Activated B cell treated with CpG ODN at 0.5 μM for 24 hours (primary cell): ENCODE results near the gene THAP7. TPM values are rescaled to one million over a fixed set of nuclear protein-coding genes. Genes with fewer than 3 reads are reported as not detected.

Experiments
- ATAC-seq: fragments of 200-7000 bp; cut with Tn5 transposase; one replicate; pipeline ENCODE4 v1.10.0; 2021; ENCODE audit warnings: low read depth, mild to moderate bottlenecking, moderate library complexity
- CTCF ChIA-PET: fragments of 350-600 bp; sonication (Branson Sonifier 250); formaldehyde crosslinking; loops from one replicate; lab custom pipeline; 2021; ENCODE audit warnings: antibody characterized with exemption; lab: Charles Lee
- POLR2A ChIA-PET: fragments of 350-600 bp; sonication (Branson Sonifier 250); formaldehyde crosslinking; loops from one replicate; lab custom pipeline; 2021; ENCODE audit warnings: antibody characterized with exemption; lab: Charles Lee
- DNase-seq: peaks from one replicate; pipeline ENCODE4 v3.0.0; 2022
- H3K27ac Mint-ChIP-seq: one replicate; pipeline ENCODE4 v1.8.0; 2020; ENCODE audit warnings: mixed read lengths
- H3K27me3 Mint-ChIP-seq: one replicate; pipeline ENCODE4 v1.8.0; 2021; ENCODE audit warnings: mixed read lengths
- H3K36me3 Mint-ChIP-seq: one replicate; pipeline ENCODE4 v1.8.0; 2021; ENCODE audit warnings: low read depth, mixed read lengths
- H3K4me1 Mint-ChIP-seq: one replicate; pipeline ENCODE4 v1.8.0; 2021; ENCODE audit warnings: mixed read lengths
- H3K4me3 Mint-ChIP-seq: one replicate; pipeline ENCODE4 v1.8.0; 2020; ENCODE audit warnings: mild to moderate bottlenecking, mixed read lengths
- H3K9me3 Mint-ChIP-seq: one replicate; pipeline ENCODE4 v1.8.0; 2020; ENCODE audit warnings: mixed read lengths
- intact Hi-C: fragments of 100-400 bp; cut with micrococcal nuclease; formaldehyde crosslinking; loops from one replicate; pipeline ENCODE4 v1.15.1; 2024
- total RNA-seq: library from RNA; stranded (reverse); gene quantifications from 2 replicates; pipeline ENCODE4 v1.2.3, GENCODE V29; 2022
- TF ChIP-seq, protein P1 (sequence below): fragments of 200-600 bp; IDR thresholded peaks from one replicate; pipeline ENCODE4 v1.8.0; 2022; ENCODE audit warnings: antibody characterized with exemption, mild to moderate bottlenecking

Gene THAP7
- total RNA-seq, 1 donor from 2014 or later = 27.1 TPM

DNA sequence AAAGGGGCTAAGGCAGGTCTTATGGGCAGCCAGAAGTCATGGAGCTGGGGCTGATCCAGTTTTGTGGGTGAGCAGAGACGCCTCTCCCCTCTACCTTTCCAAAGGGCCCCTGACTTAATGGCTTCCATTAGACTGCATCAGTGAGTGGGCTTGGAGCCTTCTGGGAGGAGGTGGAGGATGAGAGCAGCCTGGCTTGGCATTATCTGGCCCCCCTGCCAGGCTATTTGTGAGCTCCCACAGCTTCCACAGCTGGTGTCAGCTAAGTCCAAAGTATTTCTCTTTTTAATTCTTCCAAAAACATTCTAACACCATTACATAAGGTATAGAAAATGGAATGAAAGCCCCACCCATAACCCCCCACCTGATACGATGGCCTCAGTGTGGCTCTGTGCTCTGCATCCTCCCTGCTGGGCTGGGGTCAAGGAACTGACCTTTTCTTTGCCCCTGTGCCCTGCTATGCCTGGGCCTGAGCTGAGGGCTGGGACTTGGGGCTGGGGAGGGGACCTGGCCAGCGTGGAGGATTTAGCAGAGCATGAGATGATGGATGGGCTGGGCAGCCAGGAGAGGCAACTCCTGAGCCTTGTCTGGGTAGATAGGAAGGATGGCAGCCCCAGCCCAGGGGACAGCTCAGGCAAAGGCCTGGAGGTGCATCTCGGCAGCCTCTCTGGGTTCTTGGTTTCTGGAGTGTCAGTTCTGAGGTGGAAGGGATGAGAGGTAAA is 30.8 kb downstream of the THAP7 start:
- H3K4me3 Mint-ChIP-seq = no peak overlapping the region
- no peaks in the 10 kb centered on the region for H3K9me3 Mint-ChIP-seq
- no peak for DNase-seq
- ChIA-PET CTCF (interaction anchor here (0.7 kb wide), 1 partner anchor 33 kb away, joined by 3 read pairs; no protein-coding TSS in a partner anchor), POLR2A (interaction anchor here (1.2 kb wide), 1 partner anchor 11 kb away, joined by 10 read pairs; the partner anchor contains the start of gene LZTR1)
- ATAC-seq = no peak
- intact Hi-C loops = no loop called here
- TF ChIP-seq, protein P1, sequence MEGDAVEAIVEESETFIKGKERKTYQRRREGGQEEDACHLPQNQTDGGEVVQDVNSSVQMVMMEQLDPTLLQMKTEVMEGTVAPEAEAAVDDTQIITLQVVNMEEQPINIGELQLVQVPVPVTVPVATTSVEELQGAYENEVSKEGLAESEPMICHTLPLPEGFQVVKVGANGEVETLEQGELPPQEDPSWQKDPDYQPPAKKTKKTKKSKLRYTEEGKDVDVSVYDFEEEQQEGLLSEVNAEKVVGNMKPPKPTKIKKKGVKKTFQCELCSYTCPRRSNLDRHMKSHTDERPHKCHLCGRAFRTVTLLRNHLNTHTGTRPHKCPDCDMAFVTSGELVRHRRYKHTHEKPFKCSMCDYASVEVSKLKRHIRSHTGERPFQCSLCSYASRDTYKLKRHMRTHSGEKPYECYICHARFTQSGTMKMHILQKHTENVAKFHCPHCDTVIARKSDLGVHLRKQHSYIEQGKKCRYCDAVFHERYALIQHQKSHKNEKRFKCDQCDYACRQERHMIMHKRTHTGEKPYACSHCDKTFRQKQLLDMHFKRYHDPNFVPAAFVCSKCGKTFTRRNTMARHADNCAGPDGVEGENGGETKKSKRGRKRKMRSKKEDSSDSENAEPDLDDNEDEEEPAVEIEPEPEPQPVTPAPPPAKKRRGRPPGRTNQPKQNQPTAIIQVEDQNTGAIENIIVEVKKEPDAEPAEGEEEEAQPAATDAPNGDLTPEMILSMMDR = no peak
- H3K4me1 Mint-ChIP-seq = peaks cover 42% of the 10 kb centered on the region
- no peaks in the 10 kb centered on the region for H3K27me3 Mint-ChIP-seq
- no peaks in the 10 kb centered on the region for H3K36me3 Mint-ChIP-seq
- peak overlapping the region; percentile 16 for H3K27ac Mint-ChIP-seq

- intact Hi-C loops = loop anchor here (5.0 kb wide), 1 partner anchor 34 kb away; the partner anchor contains the start of gene THAP7
- CTCF ChIA-PET = interaction anchor here (0.6 kb wide), 1 partner anchor 107 kb away, joined by 3 read pairs; no protein-coding TSS in a partner anchor
- H3K4me3 Mint-ChIP-seq = no peak overlapping the region
Measured at GRCh38 chr22:20968281-20968977, 33.5 kb downstream of the THAP7 start.

DNA sequence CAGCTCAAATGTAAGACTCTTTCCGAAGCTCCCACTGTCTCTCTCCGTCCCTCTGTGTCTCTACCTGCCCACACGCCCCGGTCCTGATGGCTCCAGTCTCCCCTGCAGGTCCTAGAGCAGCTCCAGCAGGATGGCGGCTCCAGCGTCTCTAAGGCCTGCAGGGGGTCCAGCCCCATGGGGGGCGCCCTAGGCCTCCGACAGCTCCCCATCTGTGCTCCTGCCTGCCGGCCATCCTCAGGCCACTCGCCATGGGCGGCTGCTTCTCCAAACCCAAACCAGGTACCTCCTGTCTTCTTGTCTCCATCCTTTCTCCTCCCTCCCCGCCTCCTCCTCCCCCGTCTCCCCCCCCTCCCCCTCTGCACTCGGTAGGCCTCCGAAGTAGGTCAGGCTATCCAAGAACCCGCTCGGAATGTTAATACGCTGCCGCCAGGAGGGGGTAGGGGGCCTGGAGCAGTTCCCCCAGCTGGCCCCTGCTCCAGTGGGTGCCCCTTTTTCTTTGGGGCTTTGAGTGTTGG is 34.2 kb downstream of the THAP7 start:
- Mint-ChIP-seq H3K4me1 (peaks cover 58% of the 10 kb centered on the region), H3K36me3 (no peaks in the 10 kb centered on the region), H3K27me3 (no peaks in the 10 kb centered on the region), H3K4me3 (no peak overlapping the region), H3K9me3 (no peaks in the 10 kb centered on the region), H3K27ac (no peak overlapping the region)
- POLR2A ChIA-PET = interaction anchor here (2.0 to 2.3 kb wide), 2 partner anchors 14 to 35 kb away, joined by 4 to 12 read pairs; partner anchors contain the start of gene LZTR1
- DNase-seq = no peak
- CTCF ChIA-PET = interaction anchor here (0.6 to 1.3 kb wide), 2 partner anchors 10 to 107 kb away, joined by 3 read pairs; no protein-coding TSS in a partner anchor
- ATAC-seq = no peak
- TF ChIP-seq, protein P1 = no peak
- intact Hi-C loops = loop anchor here (5.0 kb wide), 1 partner anchor 35 kb away; the partner anchor contains the start of gene THAP7

More at GRCh38 chr22:20968281-20968977, 33.5 kb downstream of the THAP7 start:
- peak overlapping the region; percentile 63 for H3K27ac Mint-ChIP-seq
- H3K9me3 Mint-ChIP-seq = no peaks in the 10 kb centered on the region
- H3K4me1 Mint-ChIP-seq = peaks cover 62% of the 10 kb centered on the region
- H3K27me3 Mint-ChIP-seq = no peaks in the 10 kb centered on the region
- POLR2A ChIA-PET = interaction anchor here (0.6 to 2.3 kb wide), 4 partner anchors 9 to 661 kb away, joined by 3 to 12 read pairs (median 4); partner anchors contain the start of gene LZTR1
- no peak for DNase-seq
- no peaks in the 10 kb centered on the region for H3K36me3 Mint-ChIP-seq
- TF ChIP-seq, protein P1 = no peak
- peak; percentile 73 for ATAC-seq

DNA sequence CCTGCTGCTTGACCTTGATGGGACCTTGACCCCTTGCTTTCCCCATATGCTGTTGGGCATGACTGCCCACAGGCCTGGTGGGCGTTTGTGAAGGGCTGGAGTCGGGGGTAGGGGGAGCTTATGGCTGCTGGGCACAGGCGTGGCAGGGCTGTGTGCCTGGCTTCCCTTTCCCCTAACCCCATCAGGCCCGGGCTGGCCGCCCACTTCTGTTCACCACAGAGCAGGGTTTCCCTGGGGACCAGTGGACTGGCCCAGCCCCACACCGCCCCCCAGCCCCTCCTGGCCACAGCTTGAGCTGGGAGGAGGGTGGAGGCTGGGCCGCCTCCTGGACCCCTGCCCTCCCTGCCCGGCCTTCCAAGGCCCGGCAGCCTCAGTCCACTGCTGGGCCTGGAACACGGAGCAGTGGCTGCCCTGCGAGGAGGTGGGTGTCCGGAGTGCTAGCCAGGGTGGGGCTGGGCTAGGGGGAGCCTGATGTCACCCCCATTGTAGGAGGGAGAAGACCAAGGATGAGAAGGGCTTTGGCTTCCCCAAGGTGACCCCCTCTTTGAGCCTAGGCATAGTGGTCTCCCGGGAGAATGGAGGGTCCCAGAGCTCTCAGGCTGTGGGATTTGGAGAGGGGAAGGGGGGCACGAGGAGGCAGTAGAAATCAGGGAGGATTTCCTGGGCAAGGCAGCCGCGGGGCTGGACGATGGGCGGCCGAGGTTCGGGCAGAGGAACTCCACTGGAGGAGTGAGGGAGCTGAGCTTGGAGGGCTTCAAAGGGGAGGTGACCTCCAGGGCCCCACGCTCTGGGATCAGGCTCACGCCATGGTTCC is 34.8 kb downstream of the THAP7 start, which contains the start of gene AIFM3:
Gene AIFM3 (plus strand): TSS at position 373 of the 814 bp plus-strand sequence. CDS start 690 bp downstream, outside the sequence.
- H3K4me1 Mint-ChIP-seq = peaks cover 51% of the 10 kb centered on the region
- ChIA-PET CTCF (interaction anchor here (1.3 kb wide), 1 partner anchor 11 kb away, joined by 3 read pairs; no protein-coding TSS in a partner anchor), POLR2A (interaction anchor here (2.0 to 2.3 kb wide), 2 partner anchors 15 to 35 kb away, joined by 4 to 12 read pairs; partner anchors contain the start of gene LZTR1)
- intact Hi-C loops = loop anchor here (5.0 kb wide), 1 partner anchor 35 kb away; the partner anchor contains the start of gene THAP7
- no peak within 1 kb of the TSS for H3K27ac Mint-ChIP-seq
- TF ChIP-seq, protein P1 = no peak
- no peaks in the 10 kb centered on the region for H3K36me3 Mint-ChIP-seq
- DNase-seq (no peak), ATAC-seq (no peak)
- H3K4me3 Mint-ChIP-seq = no peak within 1 kb of the TSS
- H3K27me3 Mint-ChIP-seq = no peaks in the 10 kb centered on the region
- no peaks in the 10 kb centered on the region for H3K9me3 Mint-ChIP-seq
